RCC 7860 (cell line): ENCODE measurements around the gene SYT14.
"Not testable (repeated sequence)": the region's sequence is repeated elsewhere in the genome, so short reads cannot be mapped to it uniquely, and the experiment has no call there.

Experiments used
- DNase-seq: peaks from one replicate; pipeline ENCODE4 v3.0.0-alpha.2; 2015; ENCODE audit warnings: low spot score
- FAIRE-seq: peaks from 2 replicates; lab custom pipeline; 2012; peaks lifted over from hg19 to GRCh38; lab: Jason Lieb, UNC

SYT14 gene

DNA sequence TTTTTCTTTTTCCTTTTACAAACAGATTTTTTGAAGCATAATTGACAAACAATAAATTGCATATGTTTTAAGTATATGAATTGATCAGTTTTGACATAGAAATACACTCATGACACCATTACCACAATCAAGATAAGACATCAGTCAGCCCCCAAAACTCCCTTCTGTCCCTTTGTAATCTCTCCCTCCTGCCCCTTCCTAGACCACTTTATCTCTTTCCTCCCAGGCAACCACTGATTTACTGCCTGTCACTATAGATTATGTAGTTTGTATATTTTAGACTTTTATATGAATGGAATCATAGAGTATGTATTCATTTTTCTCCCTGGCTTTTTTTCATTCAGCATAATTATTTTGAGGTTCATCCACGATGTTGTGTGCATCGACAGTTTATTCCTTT lies 6.9 kb upstream of the SYT14 start:
- no peak for FAIRE-seq
- DNase-seq: no peak

DNA sequence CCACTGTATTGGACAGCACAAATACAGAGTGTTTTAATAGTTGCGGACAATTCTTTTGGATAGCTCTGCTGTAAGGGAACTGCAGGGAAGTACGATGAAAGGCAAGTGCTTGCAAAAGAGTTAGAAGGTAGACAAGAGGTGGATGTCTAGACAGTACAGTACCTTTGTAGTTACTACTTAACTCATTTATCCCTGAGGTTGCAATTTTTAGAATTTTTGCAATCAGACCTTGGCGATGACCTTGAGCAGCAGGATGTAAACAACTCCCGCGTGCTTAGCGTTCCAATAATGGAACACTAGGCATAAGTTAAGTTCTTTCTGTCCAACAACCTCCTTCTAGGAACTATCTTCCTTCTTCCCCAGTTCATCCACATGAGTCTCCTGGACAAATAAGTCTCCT lies 1.9 kb upstream of the SYT14 start:
- DNase-seq (no peak), FAIRE-seq (no peak)

DNA sequence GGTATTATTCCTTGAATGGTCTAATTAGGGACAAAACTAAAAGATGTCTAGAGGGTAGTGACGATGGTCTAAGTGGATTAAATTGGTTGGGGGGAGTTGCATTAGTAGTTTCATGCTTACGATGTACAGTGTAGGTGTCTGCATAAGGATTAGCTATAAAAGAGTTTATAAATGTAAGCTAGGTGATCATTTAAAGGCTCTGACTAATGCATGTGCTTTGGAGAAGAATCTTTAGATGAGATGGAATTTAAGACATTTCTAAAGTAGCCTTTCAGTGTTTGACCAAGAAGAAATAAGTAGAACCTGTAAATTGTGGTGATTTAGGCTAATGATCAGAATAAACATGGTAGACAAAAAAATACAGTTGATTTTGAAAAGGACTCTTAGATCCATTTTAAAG lies 7.4 kb downstream of the SYT14 start:
- DNase-seq: no peak
- no peak for FAIRE-seq

DNA sequence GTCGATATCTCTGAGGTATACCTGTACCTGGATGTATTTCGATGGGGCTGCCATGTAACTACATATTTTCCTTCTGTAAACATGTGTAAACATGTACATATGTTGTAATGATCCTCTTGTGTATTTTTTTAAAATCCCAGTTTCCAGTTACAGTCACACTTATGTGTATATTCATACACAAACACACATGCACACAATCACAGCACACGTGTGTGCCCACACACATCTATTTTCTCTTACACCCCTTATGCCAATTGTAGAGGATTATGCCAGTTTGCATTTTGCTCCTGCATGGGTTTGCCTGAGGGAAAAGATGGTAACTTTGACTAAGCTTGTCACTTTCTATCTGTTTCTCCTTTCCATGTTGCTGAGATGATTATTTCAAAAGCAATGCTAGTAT lies 10.1 kb downstream of the SYT14 start:
- no peak for DNase-seq
- FAIRE-seq: no peak

DNA sequence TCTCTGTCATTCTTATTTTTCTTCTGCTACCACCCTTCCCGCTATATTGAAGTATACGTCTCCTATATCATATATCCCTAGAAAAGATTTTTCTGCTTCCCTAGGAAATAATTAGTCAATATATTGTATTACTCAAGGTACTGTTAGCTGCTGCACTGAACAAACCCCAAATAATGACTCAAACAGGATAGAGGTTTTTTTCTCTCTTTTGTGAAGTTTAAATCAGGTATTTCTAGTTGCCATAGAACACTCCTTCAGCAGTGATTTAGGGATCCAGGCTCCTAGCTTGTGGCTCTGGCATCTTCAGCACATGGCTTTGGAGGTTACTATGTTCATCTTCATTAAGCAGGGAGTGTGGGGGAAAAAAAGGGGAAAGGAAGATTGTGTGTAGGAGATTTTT lies 18.1 kb downstream of the SYT14 start:
- DNase-seq: no peak
- FAIRE-seq: no peak

DNA sequence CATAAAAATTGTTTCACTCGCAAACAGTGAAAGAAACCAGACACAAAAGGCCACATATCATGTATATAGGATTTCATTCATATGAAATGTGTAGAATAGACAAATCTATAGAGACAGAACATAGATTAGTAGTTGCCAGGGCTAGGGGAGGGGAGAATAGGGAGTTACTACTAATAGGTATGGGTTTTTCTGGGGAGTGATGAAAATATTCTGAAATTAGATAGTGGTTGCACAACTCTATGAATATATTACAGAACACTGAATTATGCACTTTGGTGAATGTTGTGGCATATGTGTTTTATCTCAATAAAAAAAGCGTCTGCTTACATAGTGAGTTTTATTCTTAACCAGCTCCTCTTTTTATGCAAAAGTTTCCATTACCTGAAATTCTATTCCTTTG lies 21.6 kb downstream of the SYT14 start:
- DNase-seq (no peak), FAIRE-seq (no peak)

DNA sequence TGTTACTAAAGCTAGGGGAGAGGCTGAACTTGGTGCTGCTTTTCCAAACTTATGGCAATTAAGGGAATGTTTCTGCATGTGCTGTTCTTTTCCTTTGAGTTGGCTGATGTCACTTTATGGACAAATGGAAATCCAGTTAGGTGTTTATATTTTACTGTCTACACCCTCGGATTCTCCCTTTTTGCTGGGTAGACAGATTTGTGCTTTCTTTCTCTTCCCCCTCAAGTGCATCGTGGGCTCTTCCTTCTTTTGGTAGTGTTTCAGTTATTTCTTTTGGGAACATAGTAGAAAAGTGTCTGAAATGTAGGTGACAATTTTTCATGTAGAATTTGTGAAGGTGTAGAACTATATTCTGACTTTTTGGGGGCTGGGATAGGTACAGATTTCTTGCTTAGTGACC lies 22.9 kb downstream of the SYT14 start:
- no peak for DNase-seq
- FAIRE-seq: no peak

DNA sequence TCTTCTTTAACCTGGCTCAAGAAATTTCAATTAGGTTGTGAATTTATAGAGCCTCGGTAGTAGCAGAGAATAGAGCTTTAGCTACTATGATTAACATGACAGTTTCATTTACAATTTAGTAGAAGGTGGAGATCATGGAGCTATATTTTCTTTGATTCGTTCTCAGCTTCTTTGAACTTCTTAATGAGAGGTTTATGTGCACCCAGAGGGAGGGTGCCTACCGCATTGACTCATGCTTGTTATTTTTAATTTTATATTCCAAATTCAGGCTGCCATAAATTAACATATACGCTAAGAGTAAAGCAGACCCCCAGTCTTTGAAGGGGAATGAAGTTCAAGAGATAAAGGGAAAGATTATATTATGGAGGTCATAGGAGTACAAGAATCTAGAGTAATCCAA lies 24.4 kb downstream of the SYT14 start:
- FAIRE-seq (no peak), DNase-seq (no peak)

DNA sequence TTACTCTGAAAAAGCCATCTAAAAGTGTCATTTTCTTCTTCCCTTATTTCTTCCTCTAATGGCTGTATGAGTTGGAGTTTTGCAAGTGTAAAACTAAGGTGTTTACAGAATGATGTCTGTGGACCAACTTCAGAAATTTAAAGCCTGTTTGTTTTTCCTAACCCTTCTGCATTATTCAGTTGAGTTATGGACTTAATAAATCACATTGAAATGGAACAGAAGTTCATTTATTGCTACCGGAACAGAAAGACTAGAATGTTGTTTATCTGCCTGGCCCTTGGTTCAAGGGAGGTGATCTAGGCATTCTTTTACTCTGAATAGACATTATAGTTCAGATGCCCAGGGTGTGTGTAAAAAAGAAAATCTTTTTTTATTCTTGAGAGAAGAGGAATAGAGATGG lies 24.8 kb downstream of the SYT14 start:
- DNase-seq: no peak
- no peak for FAIRE-seq

DNA sequence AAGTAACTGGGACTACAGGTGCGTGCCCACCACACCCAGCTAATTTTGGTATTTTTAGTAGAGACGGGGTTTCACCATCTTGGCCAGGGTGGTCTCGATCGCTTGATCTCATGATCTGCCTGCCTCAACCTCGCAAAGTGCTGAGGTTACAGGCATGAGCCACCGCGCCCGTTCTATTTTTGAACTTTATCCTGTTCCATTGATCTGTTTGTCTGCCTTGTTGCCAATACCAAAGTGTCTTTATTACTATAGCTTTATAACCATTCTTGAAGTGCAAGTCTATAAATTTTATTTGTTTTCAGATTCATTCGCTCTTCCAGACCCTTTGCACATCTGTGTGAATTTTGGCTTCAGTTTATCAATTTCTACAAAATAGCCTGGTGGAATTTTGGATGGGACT lies 28.0 kb downstream of the SYT14 start:
- FAIRE-seq: no peak
- no peak for DNase-seq

DNA sequence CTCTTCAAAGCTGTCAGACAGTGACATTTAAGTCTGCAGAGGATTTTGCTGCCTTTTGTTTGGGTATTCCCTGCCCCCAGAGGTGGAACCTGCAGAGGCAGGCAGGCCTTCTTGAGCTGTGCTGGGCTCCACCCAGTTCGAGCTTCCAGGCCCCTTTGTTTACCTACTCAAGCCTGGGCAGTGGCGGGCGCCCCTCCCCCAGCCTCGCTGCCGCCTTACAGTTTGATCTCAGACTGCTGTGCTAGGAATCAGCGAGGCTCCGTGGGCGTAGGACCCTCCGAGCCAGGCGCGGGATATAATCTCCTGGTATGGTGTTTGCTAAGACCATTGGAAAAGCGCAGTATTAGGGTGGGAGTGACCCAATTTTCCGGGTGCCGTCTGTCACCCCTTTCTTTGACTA lies 40.7 kb downstream of the SYT14 start:
- not testable (repeated sequence) for FAIRE-seq, DNase-seq

DNA sequence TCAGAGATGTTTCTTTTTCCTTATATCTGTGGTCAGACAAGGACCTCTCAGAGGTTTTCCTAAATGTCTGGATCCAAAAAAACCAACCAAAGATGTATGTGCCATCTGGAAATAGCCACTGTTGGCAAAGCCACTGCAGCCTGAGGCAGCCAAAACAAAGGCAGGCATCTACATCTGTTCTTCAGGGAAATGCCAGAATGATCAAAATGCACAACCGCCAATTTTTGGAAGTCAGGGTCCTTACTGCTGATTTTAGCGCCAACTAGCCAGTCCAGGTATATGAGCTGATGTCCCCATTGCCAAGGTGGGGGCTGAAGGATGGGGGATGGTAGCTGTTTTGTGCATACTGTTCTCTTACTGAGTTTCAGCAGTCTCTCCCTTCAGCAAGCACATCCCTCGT lies 45.9 kb downstream of the SYT14 start:
- DNase-seq (no peak), FAIRE-seq (no peak)

DNA sequence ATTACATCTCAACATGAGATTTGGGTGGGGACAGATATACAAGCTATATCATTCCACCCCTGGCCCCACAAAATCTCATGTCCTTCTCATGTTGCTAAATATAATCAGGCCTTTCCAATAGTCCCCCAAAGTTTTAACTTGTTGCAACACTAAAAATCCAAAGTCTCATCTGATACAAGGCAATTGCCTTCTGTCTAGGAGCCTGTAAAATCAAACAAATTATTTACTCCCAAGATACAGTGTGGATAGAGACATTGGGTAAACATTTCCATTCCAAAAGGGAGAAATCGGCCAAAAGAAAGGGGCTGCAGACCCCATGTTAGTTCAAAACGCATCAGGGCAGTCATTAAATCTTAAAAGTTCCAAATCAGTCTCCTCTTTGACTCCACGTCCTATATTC lies 47.0 kb downstream of the SYT14 start:
- FAIRE-seq: no peak

DNA sequence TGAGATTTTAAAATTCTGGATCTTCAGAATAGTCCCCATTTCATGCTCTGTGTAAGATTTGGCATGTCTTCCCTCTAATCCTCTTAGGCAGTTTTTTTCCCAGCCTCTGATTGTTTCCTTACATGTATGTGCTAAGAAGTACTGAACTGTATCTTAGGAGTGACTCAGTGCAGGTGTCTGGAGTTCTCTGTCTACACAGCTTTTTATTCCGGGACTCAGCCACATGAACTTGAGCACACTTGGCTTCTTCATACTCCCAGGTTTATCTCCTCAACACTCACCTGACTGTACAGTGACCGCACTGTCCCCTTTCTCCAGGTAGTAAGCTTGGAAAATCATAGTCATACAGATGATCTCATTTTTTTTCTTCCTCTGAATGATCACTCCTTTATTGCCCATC lies 50.7 kb downstream of the SYT14 start:
- FAIRE-seq (no peak), DNase-seq (no peak)

More for the DNA sequence above, 47.0 kb downstream of the SYT14 start:
- no peak for DNase-seq

DNA sequence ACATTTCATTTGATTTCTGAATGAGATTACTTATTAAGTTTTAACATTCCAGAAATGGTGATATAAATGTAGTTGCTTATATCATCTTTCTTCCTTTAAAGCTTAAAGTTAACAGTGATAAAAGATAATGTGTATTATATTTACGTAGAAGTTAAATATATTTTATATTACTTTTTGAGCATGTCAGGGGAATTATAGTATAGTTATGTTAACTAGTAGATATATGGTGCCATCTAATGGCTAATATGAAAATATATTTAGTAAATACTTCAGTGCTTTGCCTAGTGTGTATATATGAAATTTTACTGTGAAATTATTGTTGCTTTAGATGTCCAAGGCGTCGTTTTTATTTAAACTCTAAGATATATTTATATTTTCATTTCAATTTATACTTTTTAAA lies 51.5 kb downstream of the SYT14 start:
- DNase-seq (peak; percentile 59), FAIRE-seq (peak; percentile 93)

DNA sequence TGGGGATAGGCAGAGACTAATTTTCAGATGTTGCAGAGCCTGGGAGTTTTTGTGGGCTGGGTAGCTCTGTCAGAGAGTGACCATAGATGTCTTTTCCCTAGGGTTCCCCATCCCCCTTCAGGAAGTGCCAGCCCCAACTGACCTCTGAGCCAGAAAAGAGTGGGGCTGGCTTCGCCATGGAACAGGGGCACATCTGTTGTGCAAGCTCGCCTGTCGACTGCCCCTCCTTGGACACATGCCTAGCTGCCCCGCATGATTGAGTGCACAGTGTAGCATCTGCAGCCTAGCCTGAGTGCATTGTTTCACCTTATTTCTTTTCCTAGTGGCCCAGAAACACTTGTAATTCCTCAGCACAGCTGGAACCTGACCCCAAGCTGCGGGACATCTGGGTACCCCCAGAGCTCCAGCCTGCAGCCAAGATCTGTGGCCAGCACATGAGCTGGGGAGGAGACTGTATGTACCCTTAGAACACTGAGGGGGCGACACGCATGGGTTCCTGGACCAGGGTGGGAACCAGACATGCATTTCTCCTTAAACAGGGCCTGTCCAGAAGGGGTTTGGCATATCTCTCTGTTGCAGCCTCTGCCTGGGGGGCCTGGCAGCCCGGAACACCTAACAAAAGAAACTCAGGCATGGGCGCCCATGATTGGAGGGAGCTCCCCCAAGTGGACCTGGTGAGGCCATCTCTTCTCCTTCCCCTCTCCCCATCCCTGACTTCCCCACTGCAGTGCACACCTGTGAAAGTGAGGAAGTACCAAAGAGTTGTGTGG lies 55.2 kb downstream of the SYT14 start:
- FAIRE-seq (no peak), DNase-seq (no peak)

DNA sequence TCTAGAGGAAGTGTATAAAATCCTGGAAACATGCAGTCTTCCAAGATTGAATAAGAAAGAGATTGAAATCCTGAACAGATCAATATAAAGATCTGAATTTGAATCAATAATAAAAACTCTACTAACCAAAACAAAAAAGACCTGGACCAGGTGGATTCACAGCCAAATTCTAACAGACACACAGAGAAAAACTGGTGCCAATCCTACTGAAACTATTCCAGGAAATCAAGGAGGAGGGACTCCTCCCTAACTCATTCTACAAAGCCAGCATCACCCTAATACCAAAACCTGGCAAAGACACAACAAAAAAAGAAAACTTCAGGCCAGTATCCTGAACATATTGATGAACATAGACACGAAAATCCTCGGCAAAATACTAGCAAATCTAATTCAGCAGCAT lies 58.3 kb downstream of the SYT14 start:
- no peak for FAIRE-seq
- DNase-seq: no peak

DNA sequence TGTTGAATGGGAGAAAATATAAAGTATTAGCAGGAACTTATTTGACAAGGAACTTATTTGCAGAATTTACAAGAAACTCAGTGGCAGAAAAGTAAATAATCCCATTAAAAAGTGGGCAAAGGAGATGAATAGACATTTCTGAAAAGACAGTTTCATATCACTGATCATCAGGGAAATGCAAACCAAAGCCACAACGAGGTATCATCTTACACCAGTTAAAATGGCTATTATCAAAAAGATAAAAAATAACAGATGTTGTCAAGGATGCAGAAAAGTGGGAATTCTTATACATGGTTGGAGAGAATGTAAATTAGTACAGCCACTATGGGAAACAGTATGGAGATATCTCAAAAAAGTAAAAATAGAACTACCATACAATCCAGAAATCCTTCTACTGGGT lies 61.0 kb downstream of the SYT14 start:
- DNase-seq (no peak), FAIRE-seq (no peak)

DNA sequence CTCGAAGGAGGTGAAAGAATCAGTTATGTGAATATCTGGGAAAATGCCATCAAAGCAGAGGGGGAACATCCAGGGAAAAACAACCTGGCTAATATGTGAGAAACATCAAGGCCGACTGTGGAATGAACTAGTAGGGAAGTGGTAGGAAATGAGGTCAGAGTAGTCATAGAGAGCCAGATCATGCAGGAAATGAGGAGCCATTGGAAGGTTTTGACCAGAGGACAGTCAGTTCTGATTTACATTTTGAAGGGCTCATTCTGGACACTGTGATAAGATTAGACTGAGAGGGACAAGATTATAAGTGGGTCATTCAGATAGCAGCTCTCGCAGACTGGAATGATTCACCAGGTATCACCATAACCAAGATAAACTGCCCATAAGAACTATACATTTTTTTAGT lies 63.7 kb downstream of the SYT14 start:
- DNase-seq (no peak), FAIRE-seq (no peak)

DNA sequence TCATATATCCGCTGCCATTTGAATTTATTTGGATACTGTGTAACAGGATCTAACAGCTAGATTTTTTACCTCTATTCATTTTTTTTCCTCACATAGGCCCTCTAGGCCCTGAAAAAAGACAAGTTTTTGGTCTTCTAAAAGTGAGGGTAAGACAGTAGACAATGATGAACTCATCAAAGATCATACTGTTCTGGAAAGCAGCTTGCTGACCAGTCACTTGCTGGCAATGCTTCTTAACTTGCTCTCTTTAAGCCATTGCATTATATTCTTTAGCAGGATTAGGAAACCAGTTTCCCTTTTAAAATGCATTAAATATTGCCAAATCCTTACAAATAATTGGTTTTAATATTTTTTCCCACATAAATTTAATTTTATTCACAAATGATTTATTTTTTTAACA lies 65.5 kb downstream of the SYT14 start:
- no peak for FAIRE-seq
- DNase-seq: no peak

DNA sequence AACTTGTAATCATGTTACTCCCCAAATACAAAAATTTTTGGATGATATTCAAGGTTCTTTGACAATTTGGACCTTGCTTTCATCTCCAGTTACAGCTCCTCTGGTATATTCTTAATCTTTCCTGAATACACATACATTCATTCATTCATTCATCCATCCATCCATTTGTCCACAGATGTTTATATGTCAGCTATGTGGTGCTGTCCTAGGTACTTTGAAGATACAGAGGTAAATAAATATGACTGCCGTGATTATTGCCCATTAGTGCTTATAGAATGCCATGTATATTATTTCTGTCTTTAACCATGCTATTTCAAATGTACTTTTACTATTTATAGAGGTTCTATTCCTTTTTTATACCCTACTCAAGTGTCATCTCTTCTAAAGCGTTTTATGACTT lies 72.1 kb downstream of the SYT14 start:
- DNase-seq: no peak
- no peak for FAIRE-seq

DNA sequence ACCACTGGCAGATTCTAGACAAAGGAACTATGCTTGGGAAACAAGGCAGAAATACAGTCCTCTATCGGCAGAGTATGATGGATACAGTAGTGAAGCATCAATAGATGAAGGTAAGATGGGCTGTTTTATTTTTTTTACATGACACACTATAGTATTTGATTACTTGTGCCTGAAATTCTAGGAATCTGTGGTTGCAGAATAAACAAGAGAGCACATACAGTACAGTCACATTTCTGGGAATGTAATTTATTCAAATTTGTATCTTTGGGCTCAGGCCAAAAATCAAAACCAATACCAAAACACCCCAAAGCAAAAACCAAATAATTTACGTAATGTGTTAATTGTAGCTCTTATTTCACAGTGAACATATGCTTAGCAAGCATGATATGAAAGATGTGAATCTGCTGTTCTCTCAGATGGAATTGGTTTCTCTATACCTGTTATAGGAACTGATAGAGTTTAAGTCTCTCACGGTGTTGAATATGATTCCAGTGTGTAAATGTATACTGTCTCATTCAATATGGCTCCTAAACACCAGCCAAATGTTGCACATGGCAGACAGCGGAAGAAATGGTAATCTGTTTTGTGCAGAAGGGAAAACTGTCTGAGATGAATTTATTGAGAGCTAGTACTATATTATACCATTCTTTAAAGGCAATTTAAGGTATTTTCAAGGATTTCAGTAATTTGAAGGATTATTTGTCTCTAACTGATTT lies 83.3 kb downstream of the SYT14 start:
- DNase-seq (no peak), FAIRE-seq (no peak)

DNA sequence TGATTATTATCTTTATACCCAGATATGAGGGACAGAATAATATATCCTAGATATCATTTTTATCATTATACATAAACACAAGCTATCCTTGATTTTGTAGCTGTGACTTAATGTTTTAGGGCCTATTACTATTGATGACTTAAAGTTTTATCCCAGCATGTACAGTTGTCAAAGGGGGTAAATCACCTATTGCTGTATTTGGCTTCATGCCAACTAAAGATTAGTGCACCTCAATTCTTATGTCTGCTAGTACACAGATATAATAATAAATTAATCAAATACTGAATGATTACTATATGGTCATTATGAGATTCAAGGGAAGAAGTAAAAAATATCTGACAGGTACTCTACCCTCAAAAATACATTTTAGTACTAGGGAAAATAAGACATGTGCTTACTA lies 84.0 kb downstream of the SYT14 start:
- no peak for DNase-seq
- no peak for FAIRE-seq
